PC-3 (cell line): ENCODE measurements around the gene KRTAP19-2.

Experiments used
- CTCF ChIP-seq: fragments of 300-600 bp; sonication (generic); conservative IDR thresholded peaks from 2 replicates; pipeline ENCODE4 v1.5.1; 2017; ENCODE audit warnings: antibody characterized with exemption, low read depth, mild to moderate bottlenecking, low read length
- EZH2 ChIP-seq: fragments of 300-600 bp; sonication (generic); IDR thresholded peaks from one replicate; pipeline ENCODE4 v1.6.1; 2017; ENCODE audit warnings: antibody characterized with exemption, mild to moderate bottlenecking, low read length; ENCODE audit not compliant: unreplicated experiment
- EZH2phosphoT487 ChIP-seq: fragments of 300-600 bp; sonication (generic); IDR thresholded peaks from 2 replicates; pipeline ENCODE4 v1.6.1; 2018; ENCODE audit warnings: mild to moderate bottlenecking, antibody characterized with exemption, low read length, borderline replicate concordance

GRCh38 chr21:30482130-30482529 is 5.1 kb downstream of the KRTAP19-2 start:
- TF ChIP-seq CTCF: no peak
- TF ChIP-seq EZH2phosphoT487: no peak
- TF ChIP-seq EZH2: no peak
